ENCODE data around the gene GPRIN1. TPM values are rescaled to one million over a fixed set of nuclear protein-coding genes. Genes with fewer than 3 reads are reported as not detected.
A peak's percentile ranks its signal among the peaks of the same experiment; 100 is the strongest.

Gene GPRIN1
- total RNA-seq, 4 donors from 2014 or later, result 0.40 to 1.4 TPM; not detected in 2

DNA sequence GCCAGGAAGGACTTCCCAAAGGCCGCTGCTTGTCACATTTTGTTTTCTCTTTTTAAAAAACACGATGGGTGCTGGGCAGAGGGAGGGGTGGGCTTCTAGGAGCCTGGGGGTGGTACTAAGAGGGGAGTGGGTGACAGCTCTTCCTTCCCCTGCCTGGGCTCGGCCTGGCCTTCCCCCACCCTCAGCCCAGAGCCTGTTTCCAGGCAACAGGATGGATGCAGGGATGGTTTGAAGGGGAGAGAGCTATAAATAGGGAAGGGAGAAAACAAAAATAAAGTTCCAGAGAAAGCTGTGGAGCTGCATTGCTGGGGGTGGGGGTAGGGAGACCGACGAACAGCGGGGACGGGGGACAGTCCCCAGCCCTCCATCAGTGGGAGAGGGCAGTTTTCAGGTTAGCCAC is 6.6 kb upstream of the GPRIN1 start:
- intact Hi-C loops (cut with DNase I; ENCODE audit: low total_unique reads), result no loop called here
- TF ChIP-seq POLR2A (IDR thresholded peaks at IDR 0.05), result no peak
- TF ChIP-seq, protein P1, sequence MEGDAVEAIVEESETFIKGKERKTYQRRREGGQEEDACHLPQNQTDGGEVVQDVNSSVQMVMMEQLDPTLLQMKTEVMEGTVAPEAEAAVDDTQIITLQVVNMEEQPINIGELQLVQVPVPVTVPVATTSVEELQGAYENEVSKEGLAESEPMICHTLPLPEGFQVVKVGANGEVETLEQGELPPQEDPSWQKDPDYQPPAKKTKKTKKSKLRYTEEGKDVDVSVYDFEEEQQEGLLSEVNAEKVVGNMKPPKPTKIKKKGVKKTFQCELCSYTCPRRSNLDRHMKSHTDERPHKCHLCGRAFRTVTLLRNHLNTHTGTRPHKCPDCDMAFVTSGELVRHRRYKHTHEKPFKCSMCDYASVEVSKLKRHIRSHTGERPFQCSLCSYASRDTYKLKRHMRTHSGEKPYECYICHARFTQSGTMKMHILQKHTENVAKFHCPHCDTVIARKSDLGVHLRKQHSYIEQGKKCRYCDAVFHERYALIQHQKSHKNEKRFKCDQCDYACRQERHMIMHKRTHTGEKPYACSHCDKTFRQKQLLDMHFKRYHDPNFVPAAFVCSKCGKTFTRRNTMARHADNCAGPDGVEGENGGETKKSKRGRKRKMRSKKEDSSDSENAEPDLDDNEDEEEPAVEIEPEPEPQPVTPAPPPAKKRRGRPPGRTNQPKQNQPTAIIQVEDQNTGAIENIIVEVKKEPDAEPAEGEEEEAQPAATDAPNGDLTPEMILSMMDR (IDR thresholded peaks at IDR 0.05), result no peak
- peaks cover 15 to 34% of the 10 kb centered on the region in 2 donors for H3K27me3 ChIP-seq

DNA sequence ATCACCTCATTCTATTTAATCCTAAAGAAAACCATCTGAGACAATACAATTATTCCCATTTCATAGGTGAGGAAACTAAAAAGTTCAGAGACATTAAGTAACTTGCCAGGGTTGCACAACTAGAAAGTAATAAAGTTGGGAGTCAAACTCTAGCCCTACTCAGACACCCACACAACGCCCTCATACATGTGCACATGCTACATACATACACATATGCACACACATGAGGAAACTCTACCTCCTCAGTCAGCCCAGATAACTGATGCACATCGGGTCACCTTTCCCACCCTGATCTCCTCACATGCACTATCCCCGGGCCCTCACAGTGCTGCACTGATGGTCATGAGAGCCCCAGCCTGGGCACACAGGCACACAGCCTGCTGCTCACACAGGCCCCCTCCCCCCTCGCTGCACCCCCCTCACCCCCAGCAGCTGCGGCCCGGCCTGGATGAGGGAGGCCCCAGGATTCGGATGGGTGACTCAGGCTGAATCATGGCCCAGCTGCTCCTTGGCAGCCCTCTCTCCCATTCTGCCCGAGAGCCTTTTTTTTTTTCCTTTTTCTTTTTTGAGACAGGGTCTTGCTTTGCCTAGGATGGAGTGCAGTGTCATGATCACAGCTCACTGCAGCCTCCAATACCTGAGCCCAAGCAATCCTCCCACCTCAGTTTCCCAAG is 5.0 kb upstream of the GPRIN1 start:
- H3K27me3 ChIP-seq, result peaks cover 16 to 19% of the 10 kb centered on the region in 2 donors
- no peak for DNase-seq
- H3K36me3 ChIP-seq, result no peaks in the 10 kb centered on the region
- intact Hi-C loops (cut with DNase I; ENCODE audit: low total_unique reads), result no loop called here
- no peaks in the 10 kb centered on the region for H3K9me3 ChIP-seq
- TF ChIP-seq, protein P1 (IDR thresholded peaks at IDR 0.05), result no peak
- no peak for TF ChIP-seq POLR2A (IDR thresholded peaks at IDR 0.05)
- H3K4me3 ChIP-seq, result no peak overlapping the region
- H3K27ac ChIP-seq, result no peak overlapping the region
- H3K4me1 ChIP-seq, result peaks cover 0 to 16% of the 10 kb centered on the region in 2 donors

More for the DNA sequence above, 6.6 kb upstream of the GPRIN1 start:
- DNase-seq, result no peak
- Histone ChIP-seq H3K4me1 (peaks cover 0 to 13% of the 10 kb centered on the region in 2 donors), H3K27ac (no peak overlapping the region), H3K9me3 (no peaks in the 10 kb centered on the region), H3K4me3 (no peak overlapping the region), H3K36me3 (no peaks in the 10 kb centered on the region)

DNA sequence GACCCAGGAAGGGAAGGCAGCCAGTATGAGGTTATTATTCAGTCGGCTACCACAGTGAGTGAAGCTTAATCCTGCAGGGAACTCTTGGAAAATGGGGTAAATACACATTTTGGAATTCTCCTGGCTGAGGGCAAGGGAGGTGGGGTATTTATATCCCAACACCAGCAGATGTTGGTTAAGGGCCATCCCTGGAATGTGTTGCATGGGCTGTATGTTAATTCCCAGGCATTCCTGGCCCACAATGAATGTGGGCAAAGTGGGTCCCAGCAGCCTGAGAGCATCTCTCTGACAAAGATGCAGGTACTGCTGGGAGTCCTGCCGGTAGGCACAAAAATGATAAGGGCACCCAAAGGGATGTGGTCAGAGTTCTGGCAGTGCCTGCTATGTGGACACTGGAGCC is 2.9 kb upstream of the GPRIN1 start:
- no peak for DNase-seq
- Histone ChIP-seq H3K4me1 (peaks cover 0 to 9% of the 10 kb centered on the region in 2 donors), H3K4me3 (no peak overlapping the region), H3K36me3 (no peaks in the 10 kb centered on the region), H3K27ac (no peak overlapping the region), H3K27me3 (peaks cover 0 to 8% of the 10 kb centered on the region in 2 donors), H3K9me3 (no peaks in the 10 kb centered on the region)
- TF ChIP-seq, protein P1 (IDR thresholded peaks at IDR 0.05), result no peak
- TF ChIP-seq POLR2A (IDR thresholded peaks at IDR 0.05), result no peak
- intact Hi-C loops (cut with DNase I; ENCODE audit: low total_unique reads), result no loop called here

DNA sequence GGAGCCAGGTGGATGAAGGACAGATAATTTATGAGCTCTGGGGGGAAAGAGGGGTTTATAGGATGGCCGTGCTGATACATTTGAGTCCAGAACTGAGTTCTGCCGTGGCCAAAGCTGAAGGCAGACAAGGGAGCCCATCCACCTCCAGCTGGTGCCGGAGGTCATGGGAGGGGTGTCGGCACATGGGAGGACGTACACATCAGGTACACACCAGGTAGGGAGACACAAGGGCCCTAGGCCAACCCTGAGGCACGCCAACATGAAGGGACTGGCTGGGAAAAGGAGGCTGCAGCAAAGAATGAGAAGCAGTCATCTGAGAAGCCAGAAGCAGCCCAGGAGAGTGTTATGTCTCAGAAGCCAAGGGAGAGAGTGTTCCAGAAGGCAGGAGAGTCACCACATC is 2.1 kb upstream of the GPRIN1 start:
- H3K4me3 ChIP-seq, result no peak overlapping the region
- no peak for DNase-seq
- H3K27me3 ChIP-seq, result peaks cover 0 to 8% of the 10 kb centered on the region in 2 donors
- no peaks in the 10 kb centered on the region for H3K9me3 ChIP-seq
- H3K4me1 ChIP-seq, result peaks cover 0 to 9% of the 10 kb centered on the region in 2 donors
- H3K27ac ChIP-seq, result no peak overlapping the region
- TF ChIP-seq, protein P1 (IDR thresholded peaks at IDR 0.05), result no peak
- TF ChIP-seq POLR2A (IDR thresholded peaks at IDR 0.05), result no peak
- H3K36me3 ChIP-seq, result no peaks in the 10 kb centered on the region
- intact Hi-C loops (cut with DNase I; ENCODE audit: low total_unique reads), result no loop called here

DNA sequence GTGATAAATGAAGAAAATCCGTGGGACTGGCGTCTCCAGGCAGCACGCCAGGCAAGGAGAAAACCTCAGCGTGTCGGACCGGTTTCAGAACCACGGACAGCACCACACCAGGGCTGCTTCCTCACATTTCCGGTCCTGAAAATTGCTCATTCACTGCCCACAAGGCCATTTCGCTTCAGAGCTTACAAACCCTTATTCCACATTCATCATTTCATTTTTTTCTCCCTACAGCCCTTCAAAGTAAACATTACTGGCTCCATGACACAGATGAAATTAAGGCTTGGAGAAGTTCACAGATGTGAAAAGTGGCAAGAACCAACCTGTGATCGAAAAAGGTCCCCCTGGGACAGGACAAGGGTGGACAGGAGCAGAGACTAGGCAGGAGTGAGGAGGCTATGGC is 1.5 kb upstream of the GPRIN1 start:
- intact Hi-C loops (cut with DNase I; ENCODE audit: low total_unique reads), result no loop called here
- Histone ChIP-seq H3K9me3 (no peaks in the 10 kb centered on the region), H3K4me3 (no peak overlapping the region), H3K27ac (no peak overlapping the region), H3K27me3 (peaks cover 0 to 8% of the 10 kb centered on the region in 2 donors), H3K4me1 (peaks cover 0 to 9% of the 10 kb centered on the region in 2 donors), H3K36me3 (no peaks in the 10 kb centered on the region)
- TF ChIP-seq, protein P1 (IDR thresholded peaks at IDR 0.05), result no peak
- DNase-seq, result peak; percentile 34 to 55
